ENCODE measurements around the gene RERE. TPM values are rescaled to one million over a fixed set of nuclear protein-coding genes. Genes with fewer than 3 reads are reported as not detected.
A peak's percentile ranks its signal among the peaks of the same experiment; 100 is the strongest.

RERE gene
- total RNA-seq: 100 to 1,000 TPM; 207 to 322 TPM

GRCh38 chr1:8817412-8818324, at the start of gene RERE:
Gene RERE, minus strand, starts transcription at chr1:8817640.
- intact Hi-C loops (cut with DNase I): no loop called here
- peak within 1 kb of the TSS; percentile 85 for H3K4me3 ChIP-seq
- no peaks in the 10 kb centered on the region for H3K9me3 ChIP-seq
- peak; percentile 92 for TF ChIP-seq POLR2AphosphoS5 (IDR thresholded peaks at IDR 0.05)
- peak; percentile 98 for TF ChIP-seq POLR2A (IDR thresholded peaks at IDR 0.05)
- TF ChIP-seq CTCF (IDR thresholded peaks at IDR 0.05): peak in 1 of 4 experiments; percentile 65
- WGBS: under 1% methylated on average over 59 of the region's 82 CpGs
- H3K4me1 ChIP-seq (replicated peaks): peaks cover 3% of the 10 kb centered on the region
- no peaks in the 10 kb centered on the region for H3K36me3 ChIP-seq
- peak within 1 kb of the TSS; percentile 94 to 97 for H3K27ac ChIP-seq
- H3K27me3 ChIP-seq (replicated peaks; ENCODE audit: insufficient read depth): no peaks in the 10 kb centered on the region
- DNase-seq (ENCODE audit: low spot score): peak; percentile 92

GRCh38 chr1:8866792-8867415, 49.5 kb upstream of the RERE start:
- H3K4me3 ChIP-seq: no peak overlapping the region
- no peaks in the 10 kb centered on the region for H3K27me3 ChIP-seq (replicated peaks; ENCODE audit: insufficient read depth)
- 80% methylated on average over 11 of the region's 11 CpGs for WGBS
- TF ChIP-seq CTCF (IDR thresholded peaks at IDR 0.05): no peak
- TF ChIP-seq POLR2A (IDR thresholded peaks at IDR 0.05): no peak
- no peak for TF ChIP-seq POLR2AphosphoS5 (IDR thresholded peaks at IDR 0.05)
- no peak overlapping the region for H3K27ac ChIP-seq
- no peak for DNase-seq (ENCODE audit: low spot score)
- no peaks in the 10 kb centered on the region for H3K9me3 ChIP-seq
- intact Hi-C loops (cut with DNase I): no loop called here
- peaks cover 19 to 68% of the 10 kb centered on the region in 2 donors for H3K36me3 ChIP-seq
- H3K4me1 ChIP-seq (replicated peaks): no peaks in the 10 kb centered on the region

- TF ChIP-seq CTCF (IDR thresholded peaks at IDR 0.05): no peak
- TF ChIP-seq POLR2AphosphoS5 (IDR thresholded peaks at IDR 0.05): no peak
- Histone ChIP-seq H3K36me3 (peaks cover 19 to 64% of the 10 kb centered on the region in 2 donors), H3K9me3 (no peaks in the 10 kb centered on the region), H3K27me3 (replicated peaks; ENCODE audit: insufficient read depth) (no peaks in the 10 kb centered on the region), H3K27ac (no peak overlapping the region), H3K4me3 (no peak overlapping the region), H3K4me1 (replicated peaks) (no peaks in the 10 kb centered on the region)
- intact Hi-C loops (cut with DNase I): no loop called here
- DNase-seq (ENCODE audit: low spot score): no peak
- WGBS: 82% methylated on average over 10 of the region's 10 CpGs
Measured at GRCh38 chr1:8866173-8866791, 48.8 kb upstream of the RERE start.

GRCh38 chr1:8864713-8865344, 47.4 kb upstream of the RERE start:
- intact Hi-C loops (cut with DNase I): no loop called here
- TF ChIP-seq CTCF (IDR thresholded peaks at IDR 0.05): no peak
- no peak for TF ChIP-seq POLR2A (IDR thresholded peaks at IDR 0.05)
- no peak for TF ChIP-seq POLR2AphosphoS5 (IDR thresholded peaks at IDR 0.05)
- H3K9me3 ChIP-seq: no peaks in the 10 kb centered on the region
- 88% methylated on average over 6 of the region's 6 CpGs for WGBS
- no peak overlapping the region for H3K4me3 ChIP-seq
- no peak for DNase-seq (ENCODE audit: low spot score)
- H3K4me1 ChIP-seq (replicated peaks): no peaks in the 10 kb centered on the region
- no peak overlapping the region for H3K27ac ChIP-seq
- H3K36me3 ChIP-seq: peaks cover 13 to 57% of the 10 kb centered on the region in 2 donors
- no peaks in the 10 kb centered on the region for H3K27me3 ChIP-seq (replicated peaks; ENCODE audit: insufficient read depth)
